Activated B cell treated with CpG ODN at 0.5 μM for 24 hours (primary cell): ENCODE results near the gene TARP.
"Not testable (repeated sequence)": the region's sequence is repeated elsewhere in the genome, so short reads cannot be mapped to it uniquely, and the experiment has no call there.

ENCODE experiments used
- ATAC-seq: fragments of 200-7000 bp; cut with Tn5 transposase; one replicate; pipeline ENCODE4 v1.10.0; 2021; ENCODE audit warnings: low read depth, mild to moderate bottlenecking, moderate library complexity
- CTCF ChIA-PET: fragments of 350-600 bp; sonication (Branson Sonifier 250); formaldehyde crosslinking; loops from one replicate; lab custom pipeline; 2021; ENCODE audit warnings: antibody characterized with exemption; lab: Charles Lee
- POLR2A ChIA-PET: fragments of 350-600 bp; sonication (Branson Sonifier 250); formaldehyde crosslinking; loops from one replicate; lab custom pipeline; 2021; ENCODE audit warnings: antibody characterized with exemption; lab: Charles Lee
- DNase-seq: peaks from one replicate; pipeline ENCODE4 v3.0.0; 2022
- H3K27ac Mint-ChIP-seq: one replicate; pipeline ENCODE4 v1.8.0; 2020; ENCODE audit warnings: mixed read lengths
- H3K27me3 Mint-ChIP-seq: one replicate; pipeline ENCODE4 v1.8.0; 2021; ENCODE audit warnings: mixed read lengths
- H3K36me3 Mint-ChIP-seq: one replicate; pipeline ENCODE4 v1.8.0; 2021; ENCODE audit warnings: low read depth, mixed read lengths
- H3K4me1 Mint-ChIP-seq: one replicate; pipeline ENCODE4 v1.8.0; 2021; ENCODE audit warnings: mixed read lengths
- H3K4me3 Mint-ChIP-seq: one replicate; pipeline ENCODE4 v1.8.0; 2020; ENCODE audit warnings: mild to moderate bottlenecking, mixed read lengths
- H3K9me3 Mint-ChIP-seq: one replicate; pipeline ENCODE4 v1.8.0; 2020; ENCODE audit warnings: mixed read lengths
- intact Hi-C: fragments of 100-400 bp; cut with micrococcal nuclease; formaldehyde crosslinking; loops from one replicate; pipeline ENCODE4 v1.15.1; 2024
- TF ChIP-seq, protein P1 (sequence below): fragments of 200-600 bp; IDR thresholded peaks from one replicate; pipeline ENCODE4 v1.8.0; 2022; ENCODE audit warnings: antibody characterized with exemption, mild to moderate bottlenecking

TARP gene

DNA sequence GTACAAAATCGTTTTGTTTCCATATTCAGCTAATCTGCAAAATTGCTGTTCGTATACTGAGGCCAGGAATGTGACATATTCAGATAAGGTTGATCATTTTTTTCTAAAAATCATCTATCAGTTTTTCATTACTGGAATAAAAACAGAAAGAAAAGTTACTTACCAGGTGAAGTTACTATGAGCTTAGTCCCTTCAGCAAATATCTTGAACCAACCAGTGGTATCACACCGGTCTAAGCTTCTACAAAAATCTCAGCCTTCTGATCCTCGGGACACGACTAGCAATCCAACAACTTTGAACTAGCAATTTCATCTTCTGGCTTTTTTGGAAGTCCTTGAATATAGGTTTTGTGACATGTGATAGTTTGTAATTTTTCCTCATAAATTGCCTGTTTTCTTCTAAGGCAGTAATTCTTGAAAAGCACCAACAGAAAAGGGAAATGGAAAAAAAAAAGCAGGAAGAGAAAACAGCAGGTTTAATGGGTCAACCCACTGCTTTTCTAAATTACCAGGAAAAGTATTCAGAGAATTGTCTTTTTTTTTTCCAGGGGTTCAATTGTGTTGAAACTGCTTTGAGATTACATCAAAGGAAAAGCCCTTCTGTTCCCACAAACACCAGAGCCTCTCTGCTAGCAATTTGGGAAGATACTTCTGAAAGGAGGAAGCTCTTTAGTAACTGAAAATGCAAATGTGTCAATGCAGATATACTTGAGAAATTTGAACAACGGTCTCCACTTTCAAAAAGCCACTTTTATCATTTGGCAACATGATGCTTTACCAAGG, 2.9 kb upstream of the TARP start:
- ChIA-PET POLR2A (no interaction called here), CTCF (no interaction called here)
- Mint-ChIP-seq H3K9me3 (no peaks in the 10 kb centered on the region), H3K27ac (no peak overlapping the region), H3K27me3 (peaks cover 8% of the 10 kb centered on the region), H3K4me1 (no peaks in the 10 kb centered on the region), H3K36me3 (no peaks in the 10 kb centered on the region), H3K4me3 (no peak overlapping the region)
- intact Hi-C loops: no loop called here
- TF ChIP-seq, protein P1, sequence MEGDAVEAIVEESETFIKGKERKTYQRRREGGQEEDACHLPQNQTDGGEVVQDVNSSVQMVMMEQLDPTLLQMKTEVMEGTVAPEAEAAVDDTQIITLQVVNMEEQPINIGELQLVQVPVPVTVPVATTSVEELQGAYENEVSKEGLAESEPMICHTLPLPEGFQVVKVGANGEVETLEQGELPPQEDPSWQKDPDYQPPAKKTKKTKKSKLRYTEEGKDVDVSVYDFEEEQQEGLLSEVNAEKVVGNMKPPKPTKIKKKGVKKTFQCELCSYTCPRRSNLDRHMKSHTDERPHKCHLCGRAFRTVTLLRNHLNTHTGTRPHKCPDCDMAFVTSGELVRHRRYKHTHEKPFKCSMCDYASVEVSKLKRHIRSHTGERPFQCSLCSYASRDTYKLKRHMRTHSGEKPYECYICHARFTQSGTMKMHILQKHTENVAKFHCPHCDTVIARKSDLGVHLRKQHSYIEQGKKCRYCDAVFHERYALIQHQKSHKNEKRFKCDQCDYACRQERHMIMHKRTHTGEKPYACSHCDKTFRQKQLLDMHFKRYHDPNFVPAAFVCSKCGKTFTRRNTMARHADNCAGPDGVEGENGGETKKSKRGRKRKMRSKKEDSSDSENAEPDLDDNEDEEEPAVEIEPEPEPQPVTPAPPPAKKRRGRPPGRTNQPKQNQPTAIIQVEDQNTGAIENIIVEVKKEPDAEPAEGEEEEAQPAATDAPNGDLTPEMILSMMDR: no peak
- DNase-seq (no peak), ATAC-seq (no peak)

DNA sequence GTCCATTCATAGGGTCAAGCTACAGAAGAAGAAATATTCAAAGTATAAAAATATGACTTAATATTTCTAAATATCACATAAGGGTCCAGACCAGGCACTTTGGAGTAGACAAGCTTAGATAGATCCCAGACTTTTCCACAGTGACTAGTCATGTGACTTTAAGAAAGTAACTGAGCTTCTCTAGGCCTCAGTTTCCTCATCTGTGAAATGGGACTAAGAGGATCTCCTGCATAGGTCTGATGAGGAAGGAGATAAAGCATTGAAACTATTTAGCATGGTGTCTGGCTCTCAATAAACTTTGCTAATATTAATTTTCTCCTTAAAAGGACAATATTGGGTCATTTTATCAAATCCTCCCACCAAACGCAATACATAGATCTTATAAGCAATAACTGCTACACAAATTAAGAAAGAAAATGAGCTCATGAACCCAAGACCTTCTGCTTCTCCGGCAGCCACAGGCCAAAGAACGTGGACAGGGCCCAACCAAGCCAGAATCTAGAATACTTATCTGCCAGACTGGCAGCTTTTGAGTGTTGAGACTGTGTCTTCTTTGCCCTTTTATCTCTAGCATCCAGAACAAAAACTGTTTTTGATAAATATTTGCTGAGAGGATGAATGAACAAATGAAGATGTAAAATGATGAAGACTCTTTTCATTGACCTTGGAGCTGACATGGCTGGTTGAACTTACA, 1.6 kb upstream of the TARP start:
- Mint-ChIP-seq H3K9me3 (no peaks in the 10 kb centered on the region), H3K4me3 (no peak overlapping the region), H3K27ac (no peak overlapping the region), H3K27me3 (peaks cover 8% of the 10 kb centered on the region), H3K36me3 (no peaks in the 10 kb centered on the region), H3K4me1 (no peaks in the 10 kb centered on the region)
- intact Hi-C loops: no loop called here
- TF ChIP-seq, protein P1: no peak
- POLR2A ChIA-PET: no interaction called here
- DNase-seq: no peak
- ATAC-seq: no peak
- CTCF ChIA-PET: no interaction called here

DNA sequence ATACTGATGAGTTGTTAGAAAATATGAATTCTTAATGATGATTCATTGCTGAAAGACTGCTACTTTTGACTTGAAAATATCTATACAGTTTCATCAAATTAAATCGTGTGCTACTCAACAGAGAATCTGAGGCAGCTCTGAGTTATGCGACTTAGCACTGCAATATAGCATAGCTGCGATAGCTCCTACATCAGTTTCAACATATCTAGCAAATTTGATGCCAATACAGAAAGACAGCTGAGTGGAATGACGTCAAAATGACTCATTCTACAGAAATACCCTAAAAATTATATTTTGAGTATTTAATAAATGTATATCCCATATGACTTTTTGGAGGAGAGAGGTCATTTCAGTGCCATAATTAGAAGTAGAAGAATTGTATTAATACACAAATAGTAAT, 1.1 kb upstream of the TARP start:
- TF ChIP-seq, protein P1: no peak
- Mint-ChIP-seq H3K4me1 (no peaks in the 10 kb centered on the region), H3K4me3 (no peak overlapping the region), H3K9me3 (no peaks in the 10 kb centered on the region), H3K27me3 (peaks cover 4% of the 10 kb centered on the region), H3K36me3 (no peaks in the 10 kb centered on the region), H3K27ac (no peak overlapping the region)
- DNase-seq: no peak
- intact Hi-C loops: no loop called here
- no peak for ATAC-seq
- POLR2A ChIA-PET: no interaction called here
- CTCF ChIA-PET: no interaction called here

DNA sequence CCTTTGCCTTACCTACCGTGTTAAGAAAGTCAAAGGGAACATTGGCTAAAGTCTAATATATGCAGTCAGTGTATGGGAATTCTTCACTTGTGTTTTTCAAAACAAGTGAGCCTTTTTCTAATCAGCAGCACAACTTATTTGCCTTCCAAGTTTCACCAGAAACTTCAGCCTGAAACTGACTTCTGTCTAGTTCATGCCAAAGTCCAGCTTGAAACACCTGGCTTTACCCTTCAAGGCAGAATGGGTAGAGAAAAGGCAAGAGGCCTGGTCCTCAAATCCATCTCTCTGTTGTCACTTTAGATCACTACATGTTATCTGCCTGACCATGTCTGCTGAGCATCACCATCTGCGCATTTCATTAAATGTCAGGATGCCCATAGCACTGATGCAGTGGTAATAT, 3.0 kb downstream of the TARP start:
- intact Hi-C loops, H3K27ac Mint-ChIP-seq, ATAC-seq, POLR2A ChIA-PET, H3K36me3 Mint-ChIP-seq, H3K27me3 Mint-ChIP-seq, H3K4me3 Mint-ChIP-seq, DNase-seq, H3K9me3 Mint-ChIP-seq, CTCF ChIA-PET, H3K4me1 Mint-ChIP-seq: not testable (repeated sequence)

DNA sequence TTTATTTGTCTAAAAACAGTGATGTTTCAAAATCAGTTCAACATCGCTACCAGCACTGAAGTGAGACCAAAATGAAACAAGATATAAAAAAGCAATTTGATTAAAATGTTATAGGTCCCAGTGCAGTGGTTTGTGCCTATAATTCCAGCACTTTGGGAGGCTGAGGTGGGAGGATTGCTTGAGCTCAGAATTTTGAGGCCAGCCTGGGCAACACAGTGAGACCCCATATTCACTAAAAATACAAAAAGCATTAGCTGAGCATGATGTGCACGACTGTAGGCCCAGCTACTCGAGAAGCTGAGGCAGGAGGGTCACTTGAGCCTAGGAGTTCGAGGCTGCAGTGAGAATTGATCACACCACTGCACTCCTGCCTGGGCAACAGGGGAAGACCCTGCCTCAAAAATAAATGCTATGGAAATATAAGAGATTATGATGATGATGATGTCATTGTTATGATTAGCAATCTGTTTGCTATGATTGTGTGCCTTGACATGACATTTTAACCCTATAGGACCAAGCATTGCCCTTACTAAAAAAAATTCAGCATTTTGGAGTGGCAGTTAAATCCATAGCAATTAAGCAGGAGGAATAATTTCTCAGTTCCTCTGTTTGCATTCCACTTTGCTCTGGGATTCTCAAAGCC, 3.6 kb downstream of the TARP start:
- intact Hi-C loops: not testable (repeated sequence)

DNA sequence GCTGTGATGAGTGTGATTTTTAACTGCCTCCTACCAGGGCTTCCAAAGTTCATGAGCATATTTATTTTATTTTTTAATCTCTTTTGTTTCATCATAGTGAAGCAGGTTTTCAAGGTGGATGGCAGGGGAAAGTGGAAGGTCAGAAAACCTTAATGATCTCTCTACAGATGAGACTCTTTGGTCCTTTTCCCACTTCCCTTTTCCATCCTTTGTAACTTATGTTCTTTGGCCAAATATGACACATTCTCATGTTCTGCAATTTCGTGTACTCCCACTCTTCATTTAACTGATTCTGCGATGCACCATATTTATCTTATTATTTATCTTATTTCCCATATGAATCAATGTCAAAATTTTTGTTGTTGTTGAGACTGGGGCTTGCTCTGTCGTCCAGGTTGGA, 7.5 kb downstream of the TARP start:
- H3K4me1 Mint-ChIP-seq, H3K4me3 Mint-ChIP-seq, H3K27me3 Mint-ChIP-seq, intact Hi-C loops, H3K27ac Mint-ChIP-seq, H3K9me3 Mint-ChIP-seq, DNase-seq, CTCF ChIA-PET, ATAC-seq, POLR2A ChIA-PET, H3K36me3 Mint-ChIP-seq: not testable (repeated sequence)

More for the DNA sequence above, 3.6 kb downstream of the TARP start:
- H3K27me3 Mint-ChIP-seq, H3K27ac Mint-ChIP-seq, DNase-seq, ATAC-seq, H3K4me3 Mint-ChIP-seq, CTCF ChIA-PET, H3K9me3 Mint-ChIP-seq, H3K36me3 Mint-ChIP-seq, H3K4me1 Mint-ChIP-seq, POLR2A ChIA-PET: not testable (repeated sequence)

DNA sequence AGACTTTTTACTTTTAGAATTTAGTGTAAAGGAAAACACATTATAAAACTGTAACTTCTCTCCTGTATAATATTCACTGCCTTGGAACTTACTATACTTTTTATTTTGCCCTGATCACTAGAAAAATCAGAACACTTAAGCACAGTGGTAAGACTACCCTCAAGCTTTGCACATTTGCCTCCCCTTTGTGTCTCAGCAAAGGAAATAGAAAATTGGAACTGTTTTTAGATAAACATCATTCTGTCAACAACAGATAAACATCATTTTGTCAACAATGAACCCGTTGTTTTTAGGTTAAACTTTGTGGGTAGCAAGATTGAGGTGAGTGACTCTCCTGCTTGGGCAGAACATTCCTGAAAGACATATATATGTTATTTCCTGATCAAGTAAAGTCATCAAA, 8.8 kb downstream of the TARP start:
- H3K9me3 Mint-ChIP-seq, H3K4me1 Mint-ChIP-seq, POLR2A ChIA-PET, ATAC-seq, intact Hi-C loops, DNase-seq, CTCF ChIA-PET, H3K27ac Mint-ChIP-seq, H3K4me3 Mint-ChIP-seq, H3K36me3 Mint-ChIP-seq, H3K27me3 Mint-ChIP-seq: not testable (repeated sequence)

DNA sequence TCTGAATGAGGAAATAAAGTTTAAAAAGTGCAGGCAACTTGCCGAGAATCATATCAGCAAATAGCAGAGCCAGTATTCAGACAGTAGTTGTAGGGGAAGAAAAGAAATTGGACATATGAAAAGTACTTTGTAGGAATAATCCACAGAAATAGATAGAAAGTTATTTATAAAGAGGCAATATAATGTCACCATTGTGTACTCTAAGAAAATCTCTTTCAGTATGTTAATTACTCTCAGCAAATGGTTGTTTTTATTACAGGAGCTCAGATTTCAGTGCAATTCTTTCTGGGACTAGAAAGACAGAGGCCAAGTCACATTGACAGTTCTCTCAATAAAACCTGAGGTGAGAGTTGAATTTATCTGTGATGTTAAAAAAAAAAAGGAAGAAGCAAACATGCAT, 10.2 kb downstream of the TARP start:
- H3K27me3 Mint-ChIP-seq, H3K27ac Mint-ChIP-seq, H3K4me3 Mint-ChIP-seq, H3K9me3 Mint-ChIP-seq, DNase-seq, POLR2A ChIA-PET, CTCF ChIA-PET, intact Hi-C loops, H3K36me3 Mint-ChIP-seq, ATAC-seq, H3K4me1 Mint-ChIP-seq: not testable (repeated sequence)
